ENCODE data around the gene ARHGAP28.

GRCh38 chr18:6956495-6956894 is 227.0 kb downstream of the ARHGAP28 start:
- TF ChIP-seq CTCF (IDR thresholded peaks at IDR 0.05): no peak
- TF ChIP-seq POLR2AphosphoS5 (IDR thresholded peaks at IDR 0.05; ENCODE audit: low read depth, low read length): no peak
